ENCODE results near the gene MTA3. TPM values are rescaled to one million over a fixed set of nuclear protein-coding genes. Genes with fewer than 3 reads are reported as not detected.

Gene MTA3
- polyA plus RNA-seq, 1 donor from 2014 or later, result 11.2 TPM

DNA sequence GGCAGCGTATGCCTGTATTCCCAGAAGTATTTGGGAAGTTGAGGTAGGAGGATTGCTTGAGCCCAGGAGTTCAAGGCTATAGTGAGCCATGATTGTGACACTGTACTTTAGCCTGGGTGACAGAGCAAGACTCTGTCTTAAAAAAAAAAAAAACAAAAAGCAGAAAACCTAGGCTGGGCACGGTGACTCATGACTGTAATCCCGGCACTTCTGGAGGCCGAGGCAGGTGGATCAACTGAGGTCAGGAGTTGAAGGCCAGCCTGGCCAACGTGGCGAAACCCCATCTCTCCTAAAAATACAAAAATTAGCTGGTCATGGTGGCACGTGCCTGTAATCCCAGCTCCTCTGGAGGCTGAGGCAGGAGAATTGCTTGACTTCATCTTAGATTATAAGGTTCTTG lies 46.4 kb downstream of the MTA3 start:
- H4K20me1 ChIP-seq (ENCODE audit: insufficient read depth), result no peaks in the 10 kb centered on the region
- no peaks in the 10 kb centered on the region for H3K9me3 ChIP-seq (ENCODE audit: low read length)
- no peak overlapping the region for H3K27ac ChIP-seq (ENCODE audit: low read length)
- no peak overlapping the region for H3K4me3 ChIP-seq (ENCODE audit: low read length)
- TF ChIP-seq TAF1 (IDR thresholded peaks at IDR 0.05; ENCODE audit: low read depth), result no peak
- no peak for TF ChIP-seq MXI1 (conservative IDR thresholded peaks at IDR 0.05; ENCODE audit: poor library complexity, severe bottlenecking)
- TF ChIP-seq SMC3 (conservative IDR thresholded peaks at IDR 0.05; ENCODE audit: poor library complexity), result no peak
- no peak for TF ChIP-seq POLR2AphosphoS5 (IDR thresholded peaks at IDR 0.05)
- TF ChIP-seq, protein P1, sequence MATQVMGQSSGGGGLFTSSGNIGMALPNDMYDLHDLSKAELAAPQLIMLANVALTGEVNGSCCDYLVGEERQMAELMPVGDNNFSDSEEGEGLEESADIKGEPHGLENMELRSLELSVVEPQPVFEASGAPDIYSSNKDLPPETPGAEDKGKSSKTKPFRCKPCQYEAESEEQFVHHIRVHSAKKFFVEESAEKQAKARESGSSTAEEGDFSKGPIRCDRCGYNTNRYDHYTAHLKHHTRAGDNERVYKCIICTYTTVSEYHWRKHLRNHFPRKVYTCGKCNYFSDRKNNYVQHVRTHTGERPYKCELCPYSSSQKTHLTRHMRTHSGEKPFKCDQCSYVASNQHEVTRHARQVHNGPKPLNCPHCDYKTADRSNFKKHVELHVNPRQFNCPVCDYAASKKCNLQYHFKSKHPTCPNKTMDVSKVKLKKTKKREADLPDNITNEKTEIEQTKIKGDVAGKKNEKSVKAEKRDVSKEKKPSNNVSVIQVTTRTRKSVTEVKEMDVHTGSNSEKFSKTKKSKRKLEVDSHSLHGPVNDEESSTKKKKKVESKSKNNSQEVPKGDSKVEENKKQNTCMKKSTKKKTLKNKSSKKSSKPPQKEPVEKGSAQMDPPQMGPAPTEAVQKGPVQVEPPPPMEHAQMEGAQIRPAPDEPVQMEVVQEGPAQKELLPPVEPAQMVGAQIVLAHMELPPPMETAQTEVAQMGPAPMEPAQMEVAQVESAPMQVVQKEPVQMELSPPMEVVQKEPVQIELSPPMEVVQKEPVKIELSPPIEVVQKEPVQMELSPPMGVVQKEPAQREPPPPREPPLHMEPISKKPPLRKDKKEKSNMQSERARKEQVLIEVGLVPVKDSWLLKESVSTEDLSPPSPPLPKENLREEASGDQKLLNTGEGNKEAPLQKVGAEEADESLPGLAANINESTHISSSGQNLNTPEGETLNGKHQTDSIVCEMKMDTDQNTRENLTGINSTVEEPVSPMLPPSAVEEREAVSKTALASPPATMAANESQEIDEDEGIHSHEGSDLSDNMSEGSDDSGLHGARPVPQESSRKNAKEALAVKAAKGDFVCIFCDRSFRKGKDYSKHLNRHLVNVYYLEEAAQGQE (IDR thresholded peaks at IDR 0.05; ENCODE audit: borderline replicate concordance), result no peak
- TF ChIP-seq, protein P2, sequence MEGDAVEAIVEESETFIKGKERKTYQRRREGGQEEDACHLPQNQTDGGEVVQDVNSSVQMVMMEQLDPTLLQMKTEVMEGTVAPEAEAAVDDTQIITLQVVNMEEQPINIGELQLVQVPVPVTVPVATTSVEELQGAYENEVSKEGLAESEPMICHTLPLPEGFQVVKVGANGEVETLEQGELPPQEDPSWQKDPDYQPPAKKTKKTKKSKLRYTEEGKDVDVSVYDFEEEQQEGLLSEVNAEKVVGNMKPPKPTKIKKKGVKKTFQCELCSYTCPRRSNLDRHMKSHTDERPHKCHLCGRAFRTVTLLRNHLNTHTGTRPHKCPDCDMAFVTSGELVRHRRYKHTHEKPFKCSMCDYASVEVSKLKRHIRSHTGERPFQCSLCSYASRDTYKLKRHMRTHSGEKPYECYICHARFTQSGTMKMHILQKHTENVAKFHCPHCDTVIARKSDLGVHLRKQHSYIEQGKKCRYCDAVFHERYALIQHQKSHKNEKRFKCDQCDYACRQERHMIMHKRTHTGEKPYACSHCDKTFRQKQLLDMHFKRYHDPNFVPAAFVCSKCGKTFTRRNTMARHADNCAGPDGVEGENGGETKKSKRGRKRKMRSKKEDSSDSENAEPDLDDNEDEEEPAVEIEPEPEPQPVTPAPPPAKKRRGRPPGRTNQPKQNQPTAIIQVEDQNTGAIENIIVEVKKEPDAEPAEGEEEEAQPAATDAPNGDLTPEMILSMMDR (IDR thresholded peaks at IDR 0.05; ENCODE audit: poor library complexity, severe bottlenecking), result no peak
- no peak for TF ChIP-seq EZH2 (IDR thresholded peaks at IDR 0.05; ENCODE audit: borderline replicate concordance, insufficient read depth, low read length, poor library complexity, severe bottlenecking)
- no peak for TF ChIP-seq RAD21 (conservative IDR thresholded peaks at IDR 0.05)
- TF ChIP-seq EP300 (conservative IDR thresholded peaks at IDR 0.05; ENCODE audit: poor library complexity, severe bottlenecking), result no peak
- no peaks in the 10 kb centered on the region for H3K79me2 ChIP-seq (replicated peaks; ENCODE audit: insufficient read depth, low read length)
- no peaks in the 10 kb centered on the region for H3K9me2 ChIP-seq (ENCODE audit: insufficient read depth, low read length)
- H3K27me3 ChIP-seq (ENCODE audit: insufficient read depth, low read depth, low read length), result no peaks in the 10 kb centered on the region
- H2AFZ ChIP-seq (ENCODE audit: low read depth, low read length), result no peak overlapping the region
- no peak overlapping the region for H3K9ac ChIP-seq (ENCODE audit: low read length)
- no peaks in the 10 kb centered on the region for H3F3A ChIP-seq (ENCODE audit: insufficient read depth, low read length, poor library complexity, severe bottlenecking)
- no peak overlapping the region for H3K4me2 ChIP-seq (ENCODE audit: low read length)
- H3K36me3 ChIP-seq (ENCODE audit: insufficient read depth, low read length), result no peaks in the 10 kb centered on the region

DNA sequence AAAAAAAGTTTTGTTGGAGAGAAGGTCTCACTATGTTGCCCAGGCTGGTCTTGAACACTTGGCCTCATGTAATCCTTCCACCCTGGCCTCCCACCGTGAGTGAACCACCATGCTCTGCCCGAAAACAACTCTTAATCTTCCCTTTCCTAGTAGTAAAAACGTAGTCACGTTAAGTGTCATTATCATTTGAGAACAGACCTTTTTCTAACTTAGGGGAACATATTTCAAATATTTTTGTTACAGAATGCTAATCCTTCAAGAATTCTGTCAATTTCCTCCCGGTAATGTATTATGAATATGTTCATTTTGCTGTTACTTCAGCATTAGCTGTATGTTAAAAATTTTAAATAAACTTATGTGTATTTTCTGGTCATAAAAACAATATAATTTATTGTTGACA lies 49.7 kb downstream of the MTA3 start:
- Histone ChIP-seq H3K9me2 (ENCODE audit: insufficient read depth, low read length) (no peaks in the 10 kb centered on the region), H3K9me3 (ENCODE audit: low read length) (no peaks in the 10 kb centered on the region), H3K4me2 (ENCODE audit: low read length) (no peak overlapping the region), H2AFZ (ENCODE audit: low read depth, low read length) (no peak overlapping the region), H3K27me3 (ENCODE audit: insufficient read depth, low read depth, low read length) (no peaks in the 10 kb centered on the region), H3F3A (ENCODE audit: insufficient read depth, low read length, poor library complexity, severe bottlenecking) (no peaks in the 10 kb centered on the region), H3K4me3 (ENCODE audit: low read length) (no peak overlapping the region), H3K9ac (ENCODE audit: low read length) (no peak overlapping the region), H3K27ac (ENCODE audit: low read length) (no peak overlapping the region), H4K20me1 (ENCODE audit: insufficient read depth) (no peaks in the 10 kb centered on the region), H3K79me2 (replicated peaks; ENCODE audit: insufficient read depth, low read length) (no peaks in the 10 kb centered on the region), H3K36me3 (ENCODE audit: insufficient read depth, low read length) (no peaks in the 10 kb centered on the region)
- TF ChIP-seq, protein P1 (IDR thresholded peaks at IDR 0.05; ENCODE audit: borderline replicate concordance), result no peak
- TF ChIP-seq POLR2AphosphoS5 (IDR thresholded peaks at IDR 0.05), result no peak
- no peak for TF ChIP-seq TAF1 (IDR thresholded peaks at IDR 0.05; ENCODE audit: low read depth)
- no peak for TF ChIP-seq EZH2 (IDR thresholded peaks at IDR 0.05; ENCODE audit: borderline replicate concordance, insufficient read depth, low read length, poor library complexity, severe bottlenecking)
- TF ChIP-seq MXI1 (conservative IDR thresholded peaks at IDR 0.05; ENCODE audit: poor library complexity, severe bottlenecking), result no peak
- no peak for TF ChIP-seq RAD21 (conservative IDR thresholded peaks at IDR 0.05)
- no peak for TF ChIP-seq SMC3 (conservative IDR thresholded peaks at IDR 0.05; ENCODE audit: poor library complexity)
- TF ChIP-seq, protein P2 (IDR thresholded peaks at IDR 0.05; ENCODE audit: poor library complexity, severe bottlenecking), result no peak
- TF ChIP-seq EP300 (conservative IDR thresholded peaks at IDR 0.05; ENCODE audit: poor library complexity, severe bottlenecking), result no peak

Measured in neural cell (in vitro differentiated cells).